ENCODE results near the gene TMC1.
A peak's percentile ranks its signal among the peaks of the same experiment; 100 is the strongest.
"Not testable (repeated sequence)": the region's sequence is repeated elsewhere in the genome, so short reads cannot be mapped to it uniquely, and the experiment has no call there.

Gene TMC1

GRCh38 chr9:72775570-72775969 is 254.2 kb downstream of the TMC1 start:
- no peak for DNase-seq

DNA sequence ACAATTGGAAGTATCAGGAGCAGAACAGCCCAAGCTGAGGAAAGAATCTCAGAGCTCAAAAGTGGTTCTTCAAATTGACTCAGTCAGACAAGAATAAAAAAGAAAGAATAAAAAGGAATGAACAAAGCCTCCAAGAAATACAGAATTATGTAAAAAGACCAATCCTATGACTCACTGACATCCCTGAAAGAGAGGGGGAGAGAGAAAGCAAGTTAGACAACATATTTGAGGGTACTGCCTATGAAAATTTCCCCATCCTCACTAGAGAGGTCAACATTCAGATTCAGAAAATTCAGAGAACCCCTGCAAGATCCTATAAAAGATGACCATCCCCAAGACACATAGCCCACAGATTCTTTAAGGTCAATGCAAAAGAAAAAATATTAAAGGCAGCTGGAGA is 258.2 kb downstream of the TMC1 start:
- no peak for DNase-seq

GRCh38 chr9:72786948-72787347 is 265.5 kb downstream of the TMC1 start:
- DNase-seq: peak; percentile 15

DNA sequence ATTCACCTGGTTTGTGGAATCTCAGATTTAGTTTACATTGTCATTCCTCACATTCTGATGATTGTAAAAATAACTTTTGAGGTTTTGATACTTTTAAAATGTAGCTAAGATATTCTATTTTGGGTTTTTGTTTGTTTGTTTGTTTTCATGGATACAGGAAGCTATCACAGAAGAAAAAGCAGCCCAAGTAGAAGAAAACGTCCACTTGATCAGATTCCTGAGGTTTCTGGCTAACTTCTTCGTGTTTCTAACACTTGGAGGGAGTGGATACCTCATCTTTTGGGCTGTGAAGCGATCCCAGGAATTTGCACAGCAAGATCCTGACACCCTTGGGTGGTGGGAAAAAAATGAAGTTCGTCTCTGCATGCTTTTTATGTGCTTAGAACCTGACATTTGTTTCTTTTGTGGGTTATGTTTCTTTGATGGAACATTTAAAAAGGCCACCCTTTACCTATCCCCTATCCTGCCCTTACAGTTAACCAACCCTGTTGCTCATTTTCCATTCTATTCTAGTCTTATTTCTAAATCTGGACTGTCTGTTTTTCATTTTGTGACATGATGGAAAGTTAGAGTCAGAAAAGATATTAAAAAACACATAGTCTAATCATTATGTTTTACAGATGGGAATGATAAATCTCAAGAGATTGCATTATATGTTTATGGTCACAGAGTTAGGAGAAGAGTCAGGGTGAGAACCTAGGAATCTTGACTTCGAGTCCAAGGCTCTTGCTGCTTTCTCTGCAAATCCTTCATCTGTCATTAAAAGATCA is 267.7 kb downstream of the TMC1 start:
- no peak for DNase-seq

DNA sequence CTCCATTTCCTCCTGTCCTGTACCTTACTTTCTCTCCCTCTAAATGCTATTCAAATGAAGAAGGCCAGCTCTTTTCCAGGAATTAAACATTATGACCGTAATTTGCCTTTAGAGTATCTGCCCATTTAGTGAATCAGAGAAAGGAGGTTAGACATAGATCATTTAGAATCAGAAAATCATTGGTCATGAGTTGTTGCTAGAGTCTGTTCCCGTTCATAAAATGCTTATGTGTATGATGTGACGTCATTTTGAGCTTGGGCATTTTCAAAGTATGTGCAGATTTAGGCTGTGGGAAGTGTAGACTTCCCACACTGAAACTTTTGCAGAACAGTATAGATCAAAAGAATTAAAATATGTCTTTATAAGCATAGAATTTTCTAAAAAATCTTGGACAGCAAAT is 268.5 kb downstream of the TMC1 start:
- no peak for DNase-seq

- no peak for DNase-seq
These were observed 269.6 kb downstream of the TMC1 start for GRCh38 chr9:72790989-72791388.

DNA sequence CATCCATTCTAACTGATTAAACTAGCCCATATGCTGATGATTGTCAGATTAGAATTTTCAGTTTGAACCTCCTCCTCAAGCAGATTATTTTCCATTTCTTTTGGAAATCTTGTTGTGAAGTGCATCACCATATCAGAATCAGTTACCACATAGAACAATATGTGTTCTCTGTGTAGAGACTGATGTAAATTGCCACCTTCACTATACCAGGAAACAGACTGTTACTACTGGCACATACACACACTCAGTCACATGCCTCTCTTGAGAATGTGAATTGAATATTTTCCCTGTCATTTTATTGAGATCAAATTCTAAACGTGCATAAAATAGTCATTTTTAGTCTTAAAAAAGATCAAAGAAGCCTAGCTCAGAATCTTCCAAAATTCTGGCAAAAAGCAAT is 270.0 kb downstream of the TMC1 start:
- no peak for DNase-seq

- no peak for DNase-seq
These were observed 273.5 kb downstream of the TMC1 start for GRCh38 chr9:72794946-72795345.

DNA sequence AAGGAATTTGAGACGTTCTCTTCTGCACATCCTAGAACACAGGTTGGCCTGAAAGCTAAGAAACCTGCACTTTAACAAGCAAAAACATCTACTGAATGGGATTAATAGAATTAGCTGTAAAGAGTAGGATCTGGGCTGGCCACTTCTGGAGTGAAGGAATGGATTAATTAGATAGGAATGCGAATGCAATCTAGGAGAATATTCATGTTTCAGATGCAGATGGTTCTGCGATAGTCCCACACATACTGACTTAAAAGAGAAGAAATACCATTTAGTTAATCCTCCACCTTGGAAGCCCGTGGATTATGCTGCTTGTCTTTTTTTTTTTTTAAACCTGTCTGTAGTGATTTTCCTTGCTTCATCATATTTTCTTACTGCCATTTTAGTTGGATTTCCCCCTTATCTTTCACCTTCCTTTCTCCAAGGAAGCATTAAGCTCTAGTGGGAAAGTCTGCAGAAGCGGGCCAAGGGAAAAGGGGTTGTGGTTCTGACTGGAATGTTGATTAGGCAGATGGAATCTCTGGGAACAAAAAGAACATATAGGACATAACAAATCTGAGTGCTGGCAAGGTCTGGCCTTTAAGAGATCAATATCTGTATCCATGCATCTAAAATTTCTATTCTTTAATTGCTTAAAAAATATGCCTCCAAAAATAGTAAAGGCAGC is 279.1 kb downstream of the TMC1 start:
- DNase-seq: no peak

DNA sequence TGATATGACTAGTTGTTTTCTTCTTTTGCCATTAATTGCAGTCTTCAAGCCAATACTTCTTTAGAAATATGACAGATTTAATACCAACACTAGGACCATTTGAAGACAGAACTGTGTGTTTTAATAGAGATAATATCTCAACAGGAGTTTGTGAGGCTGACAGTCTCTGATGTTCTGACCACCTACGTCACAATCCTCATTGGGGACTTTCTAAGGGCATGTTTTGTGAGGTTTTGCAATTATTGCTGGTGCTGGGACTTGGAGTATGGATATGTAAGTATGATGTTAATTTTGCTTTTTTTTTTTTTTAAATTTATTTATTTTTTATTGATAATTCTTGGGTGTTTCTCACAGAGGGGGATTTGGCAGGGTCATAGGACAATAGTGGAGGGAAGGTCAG is 283.8 kb downstream of the TMC1 start:
- no peak for DNase-seq

GRCh38 chr9:72806313-72806809 is 285.0 kb downstream of the TMC1 start:
- not testable (repeated sequence) for DNase-seq

GRCh38 chr9:72807765-72808445 is 286.5 kb downstream of the TMC1 start:
- DNase-seq: peak; percentile 1

- DNase-seq: no peak
These were observed 287.0 kb downstream of the TMC1 start for GRCh38 chr9:72808446-72808768.

DNA sequence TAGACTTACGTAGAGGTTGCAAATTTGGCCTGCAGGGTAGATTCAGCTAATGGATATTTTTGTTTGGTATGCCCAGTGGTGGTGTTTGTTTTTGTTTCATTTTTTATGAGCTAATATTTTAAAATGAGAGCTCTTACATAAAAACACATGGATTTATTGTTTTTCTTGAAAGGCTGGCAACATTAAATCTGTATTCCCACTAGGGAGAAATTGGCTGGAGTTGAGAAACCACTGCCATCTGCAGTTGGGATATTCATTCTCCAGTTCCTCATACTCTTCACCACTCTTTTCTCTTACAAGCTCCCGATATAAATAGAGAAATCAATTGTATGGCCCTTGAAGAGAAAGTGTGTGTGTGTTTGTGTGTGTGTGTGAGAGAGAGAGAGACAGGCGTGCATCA is 288.2 kb downstream of the TMC1 start:
- no peak for DNase-seq

DNA sequence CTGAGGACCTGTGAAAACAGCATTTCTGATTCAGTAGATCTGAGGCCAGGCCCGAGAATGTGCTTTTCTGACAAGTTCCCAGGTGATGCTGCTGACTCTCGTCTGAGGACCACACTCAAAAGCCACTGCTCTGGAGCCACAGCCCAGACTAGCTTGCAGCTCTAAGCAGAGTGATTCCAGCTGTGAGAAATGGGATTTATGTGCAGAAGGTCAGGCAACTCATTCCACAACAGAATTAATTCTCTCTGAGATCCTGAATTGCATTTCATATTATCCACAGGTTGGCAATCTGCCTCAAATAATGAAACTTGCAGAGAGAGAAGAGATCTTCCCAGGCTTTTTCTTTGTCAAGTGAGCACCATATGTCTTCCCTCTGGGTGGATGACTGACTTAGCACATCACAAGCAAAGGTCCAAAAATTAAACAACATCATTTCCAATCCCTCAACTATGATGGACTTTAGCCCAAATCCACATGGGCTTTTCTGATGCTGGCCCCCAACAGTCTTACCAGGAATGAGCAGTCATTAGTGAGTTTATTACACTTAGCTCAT is 291.2 kb downstream of the TMC1 start:
- DNase-seq: no peak

- no peak for DNase-seq
These were observed 292.1 kb downstream of the TMC1 start for GRCh38 chr9:72813544-72813943.

DNA sequence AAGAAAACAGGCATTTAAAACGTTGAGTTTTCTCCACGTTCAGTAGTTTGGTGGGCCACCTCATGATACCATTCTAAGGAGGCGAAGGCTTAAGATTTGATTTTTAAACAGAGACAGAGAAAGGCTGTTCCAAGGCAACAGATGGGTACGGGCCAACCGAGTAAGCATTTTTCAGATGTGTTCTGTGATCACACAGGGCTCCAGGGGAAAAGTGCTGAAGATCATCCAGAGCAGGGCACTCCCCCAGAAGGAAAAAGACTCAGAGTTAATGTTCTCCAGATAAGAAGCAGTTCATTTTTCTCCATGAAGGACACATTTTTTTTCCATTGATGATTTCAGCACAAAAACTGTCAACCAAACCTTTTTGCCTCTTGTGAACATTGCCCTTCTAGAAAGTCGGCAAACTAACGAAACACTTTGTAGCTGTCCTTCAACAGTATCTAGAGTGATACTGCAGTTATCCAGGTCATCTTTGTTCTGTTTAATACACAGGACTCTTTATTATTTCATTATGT is 292.7 kb downstream of the TMC1 start:
- DNase-seq: no peak

- no peak for DNase-seq
These were observed 295.3 kb downstream of the TMC1 start for GRCh38 chr9:72816666-72817065.

GRCh38 chr9:72817413-72817812 is 296.0 kb downstream of the TMC1 start:
- DNase-seq: no peak

- no peak for DNase-seq
These were observed 297.0 kb downstream of the TMC1 start for GRCh38 chr9:72818385-72818784.

DNA sequence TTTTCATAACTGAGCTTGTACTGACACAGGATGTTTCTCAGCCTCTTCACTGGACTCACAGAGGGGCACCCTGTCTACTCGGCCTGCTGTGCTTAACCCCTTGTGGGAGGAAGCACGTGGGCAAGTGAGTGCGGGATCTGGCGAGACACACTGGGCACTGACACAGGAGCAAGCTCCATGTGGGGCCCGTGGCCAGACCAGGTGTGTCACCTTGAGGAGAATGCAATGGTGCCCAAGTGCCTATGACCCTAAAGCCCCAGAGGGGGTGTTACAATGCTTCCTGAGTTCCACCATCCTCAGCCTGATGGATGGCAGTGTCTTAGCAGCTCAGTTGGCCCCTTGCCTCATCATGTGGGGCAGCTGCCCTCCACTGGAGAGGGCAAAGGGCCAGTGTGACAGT is 302.6 kb downstream of the TMC1 start:
- DNase-seq: no peak

DNA sequence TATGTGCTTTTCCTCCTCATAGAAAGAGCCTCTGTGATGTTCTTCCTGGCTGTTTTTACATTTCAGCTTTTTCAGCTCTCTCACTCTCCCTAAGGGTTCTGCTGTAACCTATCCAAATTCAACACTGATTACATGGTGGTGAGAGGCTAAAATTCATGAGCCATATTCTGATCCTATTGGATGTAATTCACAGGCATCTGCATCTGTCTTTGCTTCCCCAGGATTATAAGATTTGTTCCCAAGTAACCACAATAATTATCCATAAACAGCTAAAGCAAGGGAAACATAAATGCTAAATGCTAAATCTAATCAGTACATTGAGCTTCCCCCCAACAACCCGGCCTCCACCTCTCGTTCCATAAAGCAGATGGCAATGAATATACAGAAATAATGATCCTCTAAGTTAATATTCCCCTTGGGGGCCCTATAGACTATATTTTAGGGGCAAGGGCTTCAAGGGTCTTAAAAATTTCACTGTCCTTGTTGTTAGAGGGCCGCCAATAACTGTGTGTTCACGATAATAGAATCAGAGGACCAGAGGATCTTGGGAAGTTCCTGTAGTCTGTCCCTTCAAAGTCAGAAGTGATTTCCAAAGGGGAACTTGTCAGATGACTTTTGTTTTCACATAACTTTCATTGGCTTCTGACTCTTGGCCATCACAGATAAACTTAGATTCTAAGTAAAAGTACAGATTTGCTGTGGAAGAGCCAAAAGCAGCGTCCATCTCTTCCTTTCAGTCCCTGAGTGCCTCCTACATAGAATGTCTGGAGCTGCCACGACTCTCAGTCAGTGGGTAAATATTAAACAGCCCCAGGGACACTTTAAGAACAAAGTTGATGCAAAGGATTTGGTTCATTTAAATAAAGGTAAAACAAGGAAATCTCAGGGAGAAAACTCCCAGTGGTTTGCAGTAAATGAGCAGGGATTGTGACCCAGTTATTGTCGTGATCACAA is 305.9 kb downstream of the TMC1 start:
- no peak for DNase-seq
